ENCODE data around the gene RASL10A.

The RASL10A gene

GRCh38 chr22:29317827-29318454, 2.4 kb upstream of the RASL10A start:
- no peak overlapping the region for H3K4me3 ChIP-seq (ENCODE audit: low read length)
- TF ChIP-seq ZNF274 (IDR thresholded peaks at IDR 0.05; ENCODE audit: low read depth, low read length), result no peak

GRCh38 chr22:29316141-29316828, 788 bp upstream of the RASL10A start:
- TF ChIP-seq ZNF274 (IDR thresholded peaks at IDR 0.05; ENCODE audit: low read depth, low read length), result no peak
- H3K4me3 ChIP-seq (ENCODE audit: low read length), result no peak overlapping the region

GRCh38 chr22:29314537-29315285, 786 bp downstream of the RASL10A start:
- TF ChIP-seq ZNF274 (IDR thresholded peaks at IDR 0.05; ENCODE audit: low read depth, low read length), result no peak
- no peak overlapping the region; the same call in 1 of the 2 replicates for H3K4me3 ChIP-seq (ENCODE audit: low read length)

GRCh38 chr22:29313576-29314466, 1.7 kb downstream of the RASL10A start:
- TF ChIP-seq ZNF274 (IDR thresholded peaks at IDR 0.05; ENCODE audit: low read depth, low read length), result no peak
- no peak overlapping the region for H3K4me3 ChIP-seq (ENCODE audit: low read length)

- no peak for TF ChIP-seq ZNF274 (IDR thresholded peaks at IDR 0.05; ENCODE audit: low read depth, low read length)
- no peak overlapping the region for H3K4me3 ChIP-seq (ENCODE audit: low read length)
Observed at GRCh38 chr22:29313126-29313575, 2.3 kb downstream of the RASL10A start.

GRCh38 chr22:29312218-29313125, 3.0 kb downstream of the RASL10A start:
- no peak for TF ChIP-seq ZNF274 (IDR thresholded peaks at IDR 0.05; ENCODE audit: low read depth, low read length)
- no peak overlapping the region for H3K4me3 ChIP-seq (ENCODE audit: low read length)

GRCh38 chr22:29311464-29312217, 3.9 kb downstream of the RASL10A start:
- no peak for TF ChIP-seq ZNF274 (IDR thresholded peaks at IDR 0.05; ENCODE audit: low read depth, low read length)

GRCh38 chr22:29310863-29311339, 4.6 kb downstream of the RASL10A start:
- TF ChIP-seq ZNF274 (IDR thresholded peaks at IDR 0.05; ENCODE audit: low read depth, low read length), result no peak
- H3K4me3 ChIP-seq (ENCODE audit: low read length), result no peak overlapping the region

More at GRCh38 chr22:29311464-29312217, 3.9 kb downstream of the RASL10A start:
- no peak overlapping the region for H3K4me3 ChIP-seq (ENCODE audit: low read length)

- no peak for TF ChIP-seq ZNF274 (IDR thresholded peaks at IDR 0.05; ENCODE audit: low read depth, low read length)
- H3K4me3 ChIP-seq (ENCODE audit: low read length), result no peak overlapping the region
Observed at GRCh38 chr22:29310065-29310862, 5.2 kb downstream of the RASL10A start.

GRCh38 chr22:29309332-29310064, 6.0 kb downstream of the RASL10A start:
- H3K4me3 ChIP-seq (ENCODE audit: low read length), result no peak overlapping the region
- no peak for TF ChIP-seq ZNF274 (IDR thresholded peaks at IDR 0.05; ENCODE audit: low read depth, low read length)

- H3K4me3 ChIP-seq (ENCODE audit: low read length), result no peak overlapping the region
- TF ChIP-seq ZNF274 (IDR thresholded peaks at IDR 0.05; ENCODE audit: low read depth, low read length), result no peak
Observed at GRCh38 chr22:29308791-29309262, 6.7 kb downstream of the RASL10A start.
